Thyroid gland (tissue), 4 donors: ENCODE measurements around the gene SCO2.

Experiments used
- CTCF ChIP-seq, 6 experiments: fragments of 200-600 bp in 3 of 6; fragments of 450-650 bp in 3 of 6; sonication (generic) in 3 of 6; IDR thresholded peaks; one replicate each; pipeline ENCODE4 v1.5.1; 2016 to 2019; ENCODE audit warnings: antibody characterized with exemption in 6 of 6, mild to moderate bottlenecking in 2 of 6, inconsistent platforms in 1 of 6, moderate library complexity in 1 of 6
- POLR2A ChIP-seq, 2 donors: fragments of 450-650 bp; IDR thresholded peaks; one replicate each; pipeline ENCODE4 v1.6.1; 2017; ENCODE audit warnings: antibody characterized with exemption in 2 of 2, mild to moderate bottlenecking in 2 of 2, moderate library complexity in 1 of 2

- no peak for TF ChIP-seq CTCF (IDR thresholded peaks at IDR 0.05)
- no peak for TF ChIP-seq POLR2A (IDR thresholded peaks at IDR 0.05)
Observed at GRCh38 chr22:50561401-50562358, 36.3 kb upstream of the SCO2 start.
